Stimulated activated CD4-positive, alpha-beta T cell treated with anti-CD3 and anti-CD28 coated beads, TNF-alpha, amount 100 ng/mL, for 4 hours (primary cell): Measurements from ENCODE around the gene ZNF576.
"Not testable (repeated sequence)": the region's sequence is repeated elsewhere in the genome, so short reads cannot be mapped to it uniquely, and the experiment has no call there.

Source experiments
- DNase-seq, 3 experiments: peaks; one replicate each; pipeline ENCODE4 v3.0.0-alpha.2; 2020; ENCODE audit warnings: low read depth in 3 of 3

The ZNF576 gene

DNA sequence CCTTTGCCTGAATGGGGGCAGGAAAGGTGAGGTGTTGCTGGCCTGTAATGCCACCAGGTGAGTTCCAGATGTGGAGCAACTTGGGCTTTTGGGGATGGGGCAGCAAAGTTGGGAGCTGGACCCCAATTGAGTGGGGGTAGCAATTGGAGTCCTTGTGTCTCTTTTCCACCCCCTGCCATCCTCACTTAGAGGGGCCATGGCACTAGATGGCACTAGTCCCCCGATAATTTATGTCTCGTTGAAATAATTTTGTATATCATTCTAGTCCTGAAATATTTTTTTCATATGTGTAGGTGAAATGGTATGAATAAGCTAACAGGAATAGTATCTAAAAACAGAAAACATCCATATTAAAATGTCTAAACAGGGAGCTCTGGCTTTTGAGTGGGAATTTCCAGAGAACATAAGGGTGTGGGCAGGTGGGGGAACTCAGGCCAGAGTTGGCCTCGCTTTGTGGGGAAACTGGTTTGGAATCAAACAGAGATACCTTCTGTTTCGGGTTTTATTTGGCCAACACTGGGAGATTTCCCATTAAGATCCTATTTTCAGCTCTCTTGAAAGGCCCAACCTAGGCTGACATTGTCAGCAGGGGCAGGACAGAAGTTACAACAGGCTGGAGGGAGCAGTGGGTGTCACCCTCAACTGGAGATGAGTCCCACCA, 3.4 kb downstream of the ZNF576 start:
- DNase-seq, result no peak

DNA sequence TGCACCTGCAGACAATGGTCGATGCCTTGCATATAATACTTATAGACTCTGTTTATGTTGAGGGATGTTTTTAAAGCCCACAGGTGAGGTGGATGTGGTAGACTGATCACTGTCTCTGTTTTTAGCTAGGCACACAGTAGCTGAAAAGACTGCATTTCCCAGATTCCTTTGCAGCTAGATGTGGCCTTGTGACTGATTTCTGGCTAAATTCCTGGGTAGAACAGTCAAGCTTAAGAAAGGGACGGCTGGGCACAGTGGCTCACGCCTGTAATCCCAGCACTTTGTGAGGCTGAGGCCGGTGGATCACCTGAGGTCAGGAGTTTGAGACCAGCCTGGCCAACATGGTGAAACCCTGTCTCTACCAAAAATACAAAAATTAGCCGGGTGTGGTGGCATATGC, 3.9 kb downstream of the ZNF576 start:
- DNase-seq, result not testable (repeated sequence)

DNA sequence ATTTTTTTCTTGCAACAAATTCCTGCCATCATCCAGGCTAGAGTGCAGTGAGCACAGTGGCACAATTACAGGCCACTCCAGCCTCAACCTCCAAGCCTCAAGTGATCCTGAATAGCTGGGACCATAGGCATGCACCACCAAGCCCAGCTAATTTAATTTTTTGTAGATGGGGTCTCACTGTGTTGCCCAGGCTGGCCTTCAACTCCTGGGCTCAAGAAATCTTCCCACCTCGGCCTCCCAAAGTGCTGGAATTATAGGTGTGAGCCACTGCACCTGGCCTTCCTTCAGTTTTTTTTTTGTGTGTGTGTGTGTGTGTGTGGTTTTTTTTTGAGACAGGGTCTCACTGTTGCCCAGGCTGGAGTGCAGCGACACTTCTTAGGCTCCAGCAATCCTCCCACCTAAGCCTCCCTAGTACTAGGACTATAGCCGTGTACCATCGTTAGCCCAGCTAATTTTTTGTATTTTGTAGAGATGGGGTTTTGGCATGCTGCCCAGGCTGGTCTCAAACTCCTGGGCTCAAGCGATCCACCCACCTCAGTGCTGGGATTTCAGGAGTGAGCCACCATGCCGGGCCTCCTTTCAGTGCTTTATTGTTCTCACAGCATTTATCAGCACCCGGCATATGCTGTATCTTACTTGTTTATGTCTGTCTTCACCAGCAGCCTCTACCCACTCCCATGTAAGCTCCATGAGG, 9.6 kb downstream of the ZNF576 start:
- DNase-seq, result no peak

DNA sequence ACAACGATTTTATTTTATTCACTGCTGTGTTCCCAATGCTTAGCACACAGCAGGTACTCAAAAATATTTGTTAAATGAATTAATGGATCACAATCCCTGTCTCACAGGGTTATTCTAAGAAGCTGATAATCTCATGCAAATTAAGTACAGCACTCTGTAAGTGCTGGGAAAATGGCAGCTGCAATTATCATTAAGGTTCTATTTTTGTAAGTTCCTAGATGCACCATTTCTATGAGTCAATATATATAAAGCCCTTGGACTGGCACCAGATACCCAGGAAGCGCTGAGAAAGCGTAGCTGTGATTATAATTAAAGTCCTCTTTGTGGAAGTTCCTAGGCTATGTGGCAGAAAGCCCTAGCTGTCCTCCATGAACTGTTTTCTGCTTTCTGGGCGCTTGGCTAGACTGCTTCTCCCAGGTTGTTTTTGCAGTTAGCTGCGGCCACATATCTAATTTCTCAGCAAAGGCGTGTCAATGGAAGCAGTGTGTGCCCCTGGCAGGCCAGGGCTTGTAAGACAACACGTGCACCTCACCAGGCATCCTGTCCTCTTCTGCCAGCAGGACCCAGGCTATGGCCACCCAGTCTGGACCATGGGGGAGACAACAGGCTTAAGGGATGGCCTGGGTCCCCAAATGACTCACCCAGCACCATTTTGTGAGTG, 10.3 kb downstream of the ZNF576 start:
- DNase-seq, result no peak

DNA sequence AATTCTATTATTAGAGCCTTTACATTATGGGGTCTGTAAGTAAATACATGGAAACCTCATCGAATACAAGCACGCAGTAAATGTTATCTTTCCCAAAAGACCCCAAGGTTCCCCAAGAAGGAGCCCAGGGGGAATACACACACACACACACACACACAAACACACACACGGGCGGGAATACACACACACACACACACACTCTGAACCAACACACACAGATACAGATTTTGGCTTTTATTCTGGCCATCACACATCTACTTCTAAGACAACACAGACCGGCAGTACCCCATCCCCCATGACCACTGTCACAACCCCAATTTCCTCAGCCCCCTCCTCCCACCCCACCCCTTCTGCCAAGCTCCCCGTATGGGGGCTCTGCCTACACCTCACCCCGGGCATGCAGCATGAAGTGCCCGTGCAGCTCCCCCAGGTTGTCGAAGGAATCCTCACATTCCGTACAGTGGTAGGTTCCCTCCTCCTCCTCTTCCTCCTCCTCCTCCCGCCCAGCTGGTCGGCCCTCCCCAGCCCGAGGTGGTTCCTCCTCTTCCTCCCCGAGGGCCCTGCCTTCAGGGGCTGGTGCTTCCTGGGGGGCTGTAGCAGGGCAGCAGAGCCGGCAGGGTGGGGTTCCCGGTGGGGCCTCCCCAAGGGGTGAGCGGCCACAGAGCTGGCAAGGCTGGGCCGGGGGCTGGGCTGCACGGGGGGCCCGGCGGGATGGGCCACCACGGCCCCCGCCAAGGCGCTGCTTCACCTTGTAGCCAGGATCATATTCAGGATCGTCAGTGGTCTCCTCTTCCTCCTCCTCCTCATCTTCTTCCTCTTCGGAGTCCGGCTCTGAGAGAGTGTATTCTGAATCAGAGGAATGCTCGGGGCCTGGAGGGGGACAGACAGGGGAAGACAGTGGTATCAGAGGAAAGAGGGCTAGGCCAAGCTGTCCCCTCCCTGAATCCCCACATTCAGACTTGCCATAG, 11.1 kb downstream of the ZNF576 start:
- no peak for DNase-seq

DNA sequence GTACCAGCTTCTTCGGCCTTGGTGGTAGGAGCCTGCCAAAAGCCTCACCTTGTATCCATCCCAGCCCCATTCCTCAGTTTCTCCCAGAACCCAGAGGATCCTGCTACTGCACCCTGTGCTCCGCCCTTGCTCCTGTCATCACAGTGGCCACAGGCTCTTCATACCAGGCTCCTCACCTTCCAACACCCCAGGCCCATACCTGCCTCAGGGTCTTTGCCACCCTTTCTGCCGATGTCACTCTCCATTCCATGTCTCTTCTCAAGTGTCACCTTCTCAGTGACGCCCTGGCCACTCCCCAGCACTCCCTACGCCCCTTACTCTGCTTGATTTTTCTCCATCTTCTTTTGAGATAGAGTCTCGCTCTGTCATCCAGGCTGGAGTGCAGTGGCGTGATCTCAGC, 13.5 kb downstream of the ZNF576 start:
- DNase-seq, result no peak

DNA sequence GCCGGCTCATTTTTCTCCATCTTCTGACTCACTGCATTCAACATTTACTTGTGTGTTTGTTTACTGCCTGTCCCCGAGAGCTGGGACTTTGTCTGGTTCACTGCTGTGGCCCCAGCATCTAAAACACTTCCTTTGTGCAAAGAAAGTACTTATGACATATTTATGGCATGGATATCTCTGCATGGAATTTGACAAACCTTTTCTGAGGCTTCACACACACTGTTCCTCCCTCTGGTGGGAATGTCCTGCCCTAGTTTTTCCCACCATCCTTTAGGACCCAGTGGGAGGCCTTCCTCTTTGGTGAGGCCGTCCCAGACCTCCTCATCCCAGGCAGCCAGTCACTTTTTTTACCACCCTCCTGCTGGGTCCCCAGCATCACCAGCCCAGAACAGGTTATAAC, 14.1 kb downstream of the ZNF576 start:
- no peak for DNase-seq

DNA sequence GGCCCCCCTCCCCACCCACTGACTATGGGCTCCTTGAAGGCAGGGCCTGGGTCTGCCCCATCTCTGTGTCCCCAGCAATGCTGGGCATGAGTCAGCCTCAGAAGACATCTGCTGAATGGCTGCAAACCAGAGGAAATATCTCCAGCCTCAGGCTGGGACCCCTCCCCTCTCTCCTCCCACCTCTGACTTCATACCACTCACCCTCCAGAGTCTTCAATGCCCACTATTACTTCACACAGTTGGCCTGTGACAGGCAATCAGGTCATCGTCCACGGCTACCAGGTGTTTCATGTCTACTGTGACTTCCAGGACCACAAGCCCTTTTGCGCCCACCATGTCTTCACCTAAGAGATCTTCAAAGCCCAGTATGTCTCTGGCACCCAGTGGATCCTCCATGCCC, 15.4 kb downstream of the ZNF576 start, which contains the start of gene SRRM5:
Gene SRRM5, plus strand, starts transcription at position 301 of the 400 bp plus-strand sequence. Its CDS starts 34 bp downstream, at position 335.
- DNase-seq, result no peak

DNA sequence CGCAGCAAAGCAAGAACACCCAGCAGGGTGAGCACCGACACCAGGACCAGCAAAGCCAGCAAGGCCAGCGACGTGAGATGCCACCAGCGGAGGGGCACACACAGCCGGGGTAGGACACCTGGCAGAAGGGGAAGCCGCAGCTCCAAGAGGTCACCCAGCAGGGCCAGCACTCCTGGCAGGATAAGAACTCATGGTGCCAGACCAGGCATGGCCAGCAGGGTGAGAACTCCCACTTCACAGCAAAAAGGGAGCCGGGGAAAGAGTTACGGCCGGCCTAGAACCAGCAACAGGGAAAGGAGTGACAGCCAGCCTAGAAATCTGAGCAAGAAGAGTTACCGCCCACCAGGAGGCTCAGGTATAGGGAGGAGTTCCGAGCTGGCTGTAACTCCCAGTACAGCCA, 16.0 kb downstream of the ZNF576 start:
- DNase-seq, result no peak

DNA sequence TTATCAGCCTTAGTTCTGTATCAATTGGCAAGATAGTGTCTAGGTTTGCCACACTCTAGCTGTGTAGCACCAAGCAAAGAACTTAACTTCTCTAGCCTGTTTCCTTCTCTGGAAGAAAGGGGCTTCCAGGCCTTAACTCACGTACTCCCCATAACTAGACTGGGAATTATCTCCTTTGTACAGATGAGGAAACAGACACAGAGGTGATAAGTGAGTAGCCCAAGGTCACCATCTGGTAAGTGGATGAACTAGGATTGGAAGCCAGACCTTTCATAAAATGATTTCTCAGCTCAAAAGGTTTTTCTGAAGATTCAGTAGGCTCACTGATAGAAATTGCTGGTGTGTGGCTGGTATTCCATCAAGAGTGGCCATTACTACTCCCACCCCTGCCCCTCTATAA, 19.9 kb downstream of the ZNF576 start:
- no peak for DNase-seq

DNA sequence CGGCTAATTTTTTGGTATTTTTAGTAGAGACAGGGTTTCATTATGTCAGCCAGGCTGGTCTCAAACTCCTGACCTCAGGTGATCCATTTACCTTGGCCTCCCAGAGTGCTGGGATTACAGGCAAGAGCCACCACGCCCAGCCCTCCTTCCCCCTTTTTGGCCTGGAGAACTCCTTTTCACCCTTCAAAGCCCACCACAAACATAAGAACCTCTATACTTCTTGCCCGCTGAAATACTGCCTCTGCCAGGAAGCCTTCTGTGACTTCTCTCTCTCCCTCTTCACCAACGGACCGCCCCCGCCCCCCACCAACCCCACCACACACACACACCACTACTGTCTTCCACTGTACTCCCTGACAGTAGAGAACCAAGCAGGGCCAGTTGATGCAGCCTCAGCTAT, 20.6 kb downstream of the ZNF576 start:
- DNase-seq, result no peak

DNA sequence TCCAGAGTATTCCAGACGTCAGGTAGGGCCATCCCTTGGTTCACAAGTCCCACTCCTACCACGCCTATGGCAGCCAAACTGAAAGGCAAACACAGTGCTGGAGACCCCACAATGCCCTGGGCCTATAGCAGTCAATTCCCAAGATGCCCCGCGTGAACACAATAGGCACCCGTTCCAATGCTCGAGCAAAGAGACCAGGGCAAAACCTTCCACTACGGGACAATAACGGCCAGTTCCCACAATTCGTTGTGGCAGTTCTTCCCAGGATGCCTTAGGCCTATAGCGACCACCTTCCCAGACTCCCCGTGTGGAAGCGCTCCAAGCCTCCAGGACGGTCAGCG, 22.5 kb downstream of the ZNF576 start:
- DNase-seq, result no peak

DNA sequence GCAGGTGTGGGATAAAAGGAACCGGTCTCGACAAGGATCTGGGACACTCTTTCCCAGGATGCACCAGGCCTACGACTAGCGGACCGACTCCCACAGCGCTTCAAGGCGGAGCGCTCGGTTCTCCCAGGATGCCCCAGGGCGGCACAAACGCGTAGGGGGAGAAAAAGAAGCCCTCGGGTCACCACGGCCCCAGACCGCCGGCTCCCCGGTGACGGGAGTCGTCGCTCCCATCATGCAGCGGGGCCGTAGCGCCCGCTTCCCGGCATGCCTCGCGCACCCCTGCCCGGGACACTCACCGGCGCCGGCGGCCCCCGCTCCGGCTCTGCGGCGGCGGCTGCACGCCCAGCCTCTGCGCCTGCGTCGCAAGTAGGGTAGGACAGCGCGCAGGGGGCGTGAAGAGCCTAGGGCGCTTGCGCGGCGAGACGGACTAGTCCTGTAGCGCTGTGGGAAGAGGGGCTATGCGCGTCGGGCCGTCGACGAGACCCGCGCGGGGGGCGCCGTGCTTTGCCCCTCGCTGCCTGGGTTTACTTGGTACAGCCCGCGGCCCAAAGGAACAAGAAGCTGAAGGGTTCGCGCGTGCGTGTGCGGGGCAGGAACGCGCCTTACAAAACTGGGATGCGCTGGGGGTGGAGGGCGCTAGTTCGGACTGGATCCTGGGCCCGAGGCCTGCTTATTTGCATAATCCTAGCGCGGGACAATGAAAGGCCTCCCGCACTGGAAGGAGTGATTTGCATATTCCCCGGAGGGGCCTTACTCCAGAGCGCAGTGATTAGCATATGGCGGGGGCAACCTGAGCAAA, 23.1 kb downstream of the ZNF576 start, which contains the start of gene ZNF428:
Gene ZNF428, minus strand, starts transcription at position 368 of the 799 bp plus-strand sequence. CDS start 5,325 bp downstream, outside the sequence.
- peak; percentile 72 to 77 (median 77) for DNase-seq

DNA sequence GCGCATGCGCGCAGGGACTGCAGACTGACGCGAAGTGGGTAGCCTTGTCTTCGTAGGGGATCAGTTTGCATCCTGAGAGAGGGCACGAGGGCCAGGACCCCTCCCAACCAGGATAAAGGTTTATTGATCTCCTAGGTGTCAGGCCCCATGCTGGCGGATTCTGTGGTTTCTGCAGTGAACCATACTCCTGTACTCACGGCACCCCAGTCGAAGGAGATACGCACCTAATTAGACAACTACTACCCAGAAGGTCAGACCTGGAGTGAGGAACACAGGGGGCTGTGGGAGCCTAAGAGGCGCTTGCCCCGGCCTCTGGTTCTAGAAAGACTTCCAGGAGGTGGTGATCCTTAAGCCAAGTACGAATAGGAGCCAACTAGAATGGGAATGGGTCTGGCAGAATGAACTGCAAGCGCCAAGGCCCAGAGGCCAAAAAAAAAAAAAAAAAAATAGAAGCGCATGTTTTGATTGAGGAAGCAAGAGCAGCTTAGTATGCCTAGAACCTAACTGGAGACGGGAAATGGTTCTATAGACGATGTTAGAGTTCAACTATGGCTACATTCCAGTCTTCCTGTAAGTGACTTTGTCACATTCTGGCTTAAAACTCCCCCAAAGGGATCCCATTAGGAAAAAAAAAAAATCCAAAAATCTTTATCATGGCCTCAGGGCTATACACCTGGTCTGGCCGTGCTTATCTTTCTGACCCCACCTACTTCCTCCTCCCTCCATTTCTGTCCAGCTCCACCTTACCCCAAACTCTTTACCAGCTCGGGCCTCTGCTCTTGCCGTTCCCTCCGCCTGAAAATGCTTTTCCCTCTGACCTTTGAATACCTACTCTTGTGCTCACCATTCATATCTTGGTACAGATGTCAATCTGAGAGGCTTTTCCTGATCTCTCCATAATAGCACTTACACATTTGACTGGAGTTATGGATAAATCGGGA, 23.9 kb downstream of the ZNF576 start:
- peak; percentile 73 to 82 (median 75) for DNase-seq

DNA sequence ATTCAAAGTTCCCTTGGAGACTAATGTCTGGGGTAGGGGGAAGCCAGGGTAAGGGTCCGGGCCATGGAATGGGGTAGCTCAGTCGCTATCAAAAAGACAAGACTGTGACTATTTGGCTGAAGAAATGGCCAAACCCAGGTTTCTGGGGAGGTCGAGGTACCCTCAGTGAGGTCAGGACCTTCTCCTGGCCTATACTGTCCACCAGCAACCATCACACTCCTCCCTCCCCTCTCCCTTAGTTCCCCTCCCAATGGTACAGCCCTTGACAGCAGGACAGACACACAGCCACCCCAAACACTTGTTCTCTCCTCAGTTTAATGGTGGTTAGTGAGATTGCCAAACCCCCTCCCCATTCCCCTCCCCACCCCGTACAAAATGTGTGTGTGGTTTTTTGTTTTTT, 25.7 kb downstream of the ZNF576 start:
- DNase-seq, result no peak

DNA sequence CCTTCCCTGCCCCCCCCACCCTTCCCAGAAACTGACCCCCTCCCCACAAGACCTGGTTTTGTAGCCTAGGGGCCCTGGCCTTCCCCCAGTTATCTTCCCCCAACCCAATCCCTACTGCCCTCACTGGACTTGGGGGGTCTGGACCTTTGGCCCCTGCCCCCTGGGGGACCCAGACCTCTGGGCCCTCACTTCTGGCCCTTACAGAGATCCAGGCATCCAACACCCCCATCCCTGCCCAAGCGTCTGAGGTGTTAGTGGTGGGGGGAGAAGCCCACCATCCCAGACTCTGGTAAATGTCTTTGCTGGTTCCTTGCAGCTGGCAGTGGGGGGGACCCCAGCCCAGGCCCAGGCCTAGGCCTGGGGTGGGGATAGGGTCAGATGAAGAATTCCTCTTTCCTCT, 26.6 kb downstream of the ZNF576 start:
- DNase-seq, result no peak

DNA sequence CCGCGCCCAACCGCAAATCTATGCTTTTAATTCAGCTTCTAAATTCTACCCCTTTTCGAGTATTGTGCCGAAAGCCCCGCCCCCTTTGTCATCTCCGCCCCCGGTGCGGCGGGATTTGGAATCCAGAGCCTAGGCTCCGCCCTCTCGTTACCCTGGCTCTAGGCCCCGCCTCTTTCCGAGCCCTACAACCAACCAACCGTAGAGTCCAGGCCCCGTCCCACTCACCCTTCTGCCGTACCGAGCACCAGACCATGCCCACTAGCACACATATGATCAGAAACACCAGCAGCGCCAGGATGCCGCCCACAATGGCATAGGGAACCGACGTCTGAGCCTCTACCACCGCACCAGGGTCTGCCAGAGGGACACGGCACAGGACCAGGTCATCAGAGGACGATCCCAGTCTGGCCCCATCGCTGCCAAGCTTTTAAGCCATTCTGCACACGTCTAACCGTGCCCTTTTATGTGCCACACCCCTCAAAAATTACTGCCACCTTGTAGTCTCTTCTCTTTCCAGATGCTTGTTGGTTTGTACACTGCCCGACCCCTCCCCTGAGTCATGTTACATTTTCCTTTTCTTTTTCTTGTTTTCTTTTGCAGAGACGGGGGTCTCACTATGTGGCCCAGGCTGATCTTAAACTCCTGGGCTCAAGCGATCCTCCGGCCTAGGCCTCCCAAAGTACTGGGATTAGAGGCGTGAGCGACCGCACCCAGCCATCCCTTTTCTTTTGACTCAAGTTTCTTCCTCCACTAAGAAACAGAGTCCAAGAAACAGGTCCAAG, 27.7 kb downstream of the ZNF576 start:
- DNase-seq, result no peak

DNA sequence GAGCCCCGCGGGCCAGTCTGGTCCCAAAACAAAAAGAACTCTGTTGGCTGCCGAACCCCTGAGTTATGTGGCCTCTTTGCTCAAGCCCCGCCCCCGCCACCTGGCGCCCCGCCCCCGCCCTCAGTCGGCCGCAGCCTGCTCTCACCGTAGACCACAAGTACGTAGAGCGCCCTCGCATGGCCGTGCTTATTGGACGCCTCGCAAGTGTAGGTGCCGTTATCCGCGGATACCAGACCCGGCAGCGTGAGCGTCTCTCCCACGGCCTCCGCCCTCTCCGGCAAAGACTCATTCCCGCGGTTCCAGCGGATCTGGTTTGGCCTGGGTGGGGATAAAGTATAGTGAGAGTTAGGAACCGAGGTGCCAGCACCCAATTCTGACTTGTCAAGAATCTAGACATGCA, 28.5 kb downstream of the ZNF576 start:
- DNase-seq, result peak; percentile 64 to 77 (median 73)
